ENCODE measurements around the gene LYPD4.

LYPD4 gene

DNA sequence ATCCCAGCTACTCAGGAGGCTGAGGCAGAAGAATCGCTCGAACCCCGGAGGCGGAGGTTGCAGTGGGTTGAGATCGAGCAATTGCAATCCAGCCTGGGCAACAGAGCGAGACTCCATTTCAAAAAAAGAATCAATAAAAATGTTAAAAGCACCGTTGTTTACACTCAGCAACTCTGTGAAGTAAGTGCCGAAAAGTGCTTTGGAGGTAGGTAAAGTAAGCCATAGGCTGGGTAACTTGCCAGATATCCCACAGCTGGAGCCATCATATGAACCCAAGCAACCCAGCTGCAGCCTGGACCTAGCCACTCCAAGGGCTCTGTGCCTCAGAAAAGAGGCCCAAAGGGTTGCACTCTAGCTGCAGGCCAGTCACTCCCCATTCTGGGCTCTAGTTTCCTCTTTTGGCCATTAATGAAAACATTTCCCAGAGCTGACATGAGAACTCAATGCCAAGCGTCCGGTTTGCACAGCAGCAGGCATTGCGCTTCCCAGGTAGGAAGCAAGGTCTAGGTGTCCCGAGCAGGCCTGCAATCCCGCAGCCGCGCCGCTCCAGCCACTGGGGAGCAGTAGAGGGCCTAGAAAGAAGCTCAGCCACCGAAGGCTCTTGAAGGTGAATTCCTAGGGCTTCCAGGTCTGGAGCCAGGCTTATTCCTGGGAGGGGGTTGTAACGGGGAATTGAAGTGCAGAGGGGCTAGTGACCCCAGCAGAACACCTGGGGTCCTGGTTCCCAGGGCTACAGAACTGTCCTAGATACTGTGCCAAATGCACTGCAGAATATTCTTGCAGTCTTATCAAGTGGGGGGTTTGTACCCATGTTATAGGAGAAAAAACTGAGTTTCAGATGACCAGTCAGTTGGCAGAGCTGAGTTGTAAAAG is 28.5 kb upstream of the LYPD4 start:
- FAIRE-seq: no peak

DNA sequence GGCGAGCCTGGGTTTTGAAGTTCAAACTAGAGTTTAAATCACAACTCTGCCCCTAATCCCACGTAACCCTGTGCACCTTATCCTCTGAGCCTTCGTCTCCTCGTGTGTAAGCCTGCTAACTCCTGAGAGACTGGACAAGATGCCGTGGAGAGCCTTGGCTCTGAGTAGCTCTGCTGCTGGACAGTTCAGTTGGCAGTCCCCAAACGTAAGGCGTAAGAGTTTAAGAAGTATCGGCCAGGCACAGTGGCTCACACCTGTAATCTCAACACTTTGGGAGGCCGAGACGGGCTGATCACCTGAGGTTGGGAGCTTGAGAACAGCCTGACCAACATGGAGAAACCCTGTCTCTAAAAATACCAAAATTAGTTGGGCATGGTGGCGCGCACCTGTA is 27.9 kb upstream of the LYPD4 start:
- FAIRE-seq: no peak

GRCh38 chr19:41871573-41872383 is 27.3 kb upstream of the LYPD4 start:
- no peak for FAIRE-seq

GRCh38 chr19:41870401-41870873 is 26.0 kb upstream of the LYPD4 start:
- no peak for FAIRE-seq

DNA sequence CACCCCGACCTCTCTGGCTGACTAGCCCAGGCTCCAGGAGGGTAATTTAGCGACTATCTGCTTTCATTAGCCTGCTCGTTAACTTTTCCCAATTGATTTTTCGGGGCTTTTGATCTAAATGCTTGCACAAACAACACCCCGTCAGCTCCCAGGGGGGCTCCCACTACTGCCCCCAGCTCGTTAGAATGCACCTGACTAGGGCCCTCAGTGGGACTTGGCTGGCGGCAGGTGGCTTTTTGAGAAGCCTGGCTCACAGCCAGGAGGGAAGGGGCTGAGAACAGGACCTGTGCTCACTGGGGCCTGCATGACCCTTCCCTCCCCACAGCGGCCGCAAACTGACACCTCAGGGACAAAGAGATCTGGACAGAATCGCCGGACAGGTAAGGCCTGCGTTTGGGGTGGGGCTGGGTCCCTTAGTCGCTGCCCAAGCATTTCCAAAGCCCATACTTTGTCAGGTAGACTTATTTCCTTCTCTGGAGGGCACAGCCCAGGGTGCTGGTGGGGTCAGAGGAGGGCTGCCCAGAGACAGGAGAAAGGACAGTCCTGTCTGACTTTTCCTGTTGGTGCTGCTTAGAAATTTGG is 25.0 kb upstream of the LYPD4 start:
- no peak for FAIRE-seq

DNA sequence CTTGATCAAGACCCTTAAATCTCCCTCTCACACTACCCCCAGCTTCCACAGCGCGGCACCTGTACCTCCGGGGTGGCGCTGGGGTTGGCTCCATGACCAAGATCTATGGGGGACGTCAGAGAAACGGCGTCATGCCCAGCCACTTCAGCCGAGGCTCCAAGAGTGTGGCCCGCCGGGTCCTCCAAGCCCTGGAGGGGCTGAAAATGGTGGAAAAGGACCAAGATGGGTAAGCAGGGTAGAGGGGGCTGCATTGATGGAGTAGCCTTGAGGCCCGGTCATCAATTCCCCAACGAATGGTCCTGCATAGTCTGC is 24.5 kb upstream of the LYPD4 start:
- no peak for FAIRE-seq

DNA sequence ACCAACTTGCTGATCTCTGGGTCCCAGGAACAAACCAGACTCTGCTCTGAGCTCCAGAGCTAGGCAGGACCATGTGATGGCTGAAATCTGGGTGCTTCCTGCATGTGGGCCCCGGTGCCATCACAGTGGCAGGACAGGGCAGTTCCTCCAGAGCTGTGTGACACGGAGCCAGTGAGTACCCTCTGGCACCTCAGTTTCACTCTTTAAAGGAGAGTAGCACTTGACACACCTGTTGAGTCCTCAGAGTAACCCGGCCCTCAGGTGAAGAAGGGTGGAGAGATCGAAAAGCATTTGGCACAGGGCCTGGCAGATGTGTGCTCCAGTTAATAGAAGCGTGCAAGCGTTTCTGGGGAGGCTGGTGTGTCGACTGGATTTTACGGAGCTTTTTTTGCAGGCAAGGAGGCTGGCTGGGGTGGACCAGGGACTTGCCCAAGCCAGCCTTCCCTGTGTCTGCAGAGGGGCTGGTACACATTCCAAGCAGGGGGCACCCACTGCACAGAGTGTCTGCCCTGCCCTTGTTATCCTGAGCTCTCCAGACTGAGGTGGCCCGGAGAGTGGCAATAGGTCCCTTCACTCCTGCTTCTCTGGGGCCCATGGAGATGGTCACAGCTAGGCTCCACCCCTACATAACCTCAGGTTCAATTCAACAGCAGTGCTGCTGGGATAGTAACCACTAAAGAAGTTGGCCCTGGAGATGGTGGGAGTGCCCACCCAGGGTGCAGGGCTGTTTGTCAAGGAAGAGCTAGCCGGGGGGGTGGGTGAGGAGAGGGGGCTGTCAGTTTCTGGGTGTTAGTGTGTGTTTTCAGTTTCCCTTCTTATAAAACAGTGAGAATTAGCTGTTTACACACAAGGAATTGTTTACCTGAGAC is 23.9 kb upstream of the LYPD4 start:
- no peak for FAIRE-seq

DNA sequence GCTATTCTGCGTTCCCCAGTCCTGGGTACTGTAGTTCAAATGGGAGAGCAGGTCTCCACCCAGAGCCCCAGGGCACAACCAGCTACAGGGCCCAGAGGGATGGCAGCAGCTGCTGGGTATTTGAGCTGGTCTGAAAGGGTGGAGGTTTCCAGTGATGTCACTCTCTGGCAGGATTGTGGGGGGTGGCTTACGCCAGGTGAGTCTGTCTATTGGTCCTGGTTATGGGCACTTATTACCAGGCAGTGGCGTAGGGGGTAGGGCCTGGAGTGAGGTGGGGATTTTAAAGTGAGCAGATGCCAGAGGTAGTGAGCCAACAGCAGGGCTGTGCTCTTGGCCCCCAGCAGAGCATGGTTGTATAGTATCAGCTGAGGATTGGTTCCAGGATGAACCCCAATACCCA is 21.8 kb upstream of the LYPD4 start:
- no peak for FAIRE-seq

- no peak for FAIRE-seq
These were observed 19.9 kb upstream of the LYPD4 start for GRCh38 chr19:41864374-41864773.

DNA sequence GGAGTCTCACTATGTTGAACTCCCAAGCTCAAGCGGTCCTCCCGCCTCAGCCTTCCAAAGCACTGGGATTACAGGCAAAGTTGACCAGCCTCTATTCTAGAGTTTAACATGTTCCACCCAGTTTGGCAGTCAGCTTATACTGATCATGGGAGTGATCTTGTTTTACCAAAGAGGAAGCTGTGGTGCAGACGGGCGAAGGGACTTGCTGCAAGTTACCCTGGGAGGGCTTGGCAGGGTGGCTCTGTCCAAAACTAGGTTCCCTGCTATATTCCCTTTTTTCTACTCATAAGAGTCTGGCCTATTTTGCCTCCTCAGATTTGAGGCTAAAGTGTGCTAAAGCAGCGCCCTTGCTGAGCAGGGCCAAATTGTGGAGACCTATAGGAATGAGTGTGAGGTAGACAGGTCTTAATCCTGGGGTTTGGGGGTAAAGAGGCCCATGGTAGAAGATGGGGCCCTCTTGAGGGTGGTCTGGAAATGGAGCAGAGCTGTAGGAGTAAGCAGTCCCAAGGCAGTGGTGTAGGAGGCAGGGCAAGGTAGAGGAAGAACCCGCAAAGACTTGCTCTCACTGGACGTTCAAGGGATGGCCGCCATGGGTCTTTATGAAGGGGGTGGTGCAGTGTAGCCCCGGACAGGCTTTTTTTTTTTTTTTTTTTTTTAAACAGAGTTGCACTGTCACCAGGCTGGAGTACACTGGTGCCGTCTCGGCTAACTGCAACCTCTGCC is 18.9 kb upstream of the LYPD4 start:
- FAIRE-seq: no peak

DNA sequence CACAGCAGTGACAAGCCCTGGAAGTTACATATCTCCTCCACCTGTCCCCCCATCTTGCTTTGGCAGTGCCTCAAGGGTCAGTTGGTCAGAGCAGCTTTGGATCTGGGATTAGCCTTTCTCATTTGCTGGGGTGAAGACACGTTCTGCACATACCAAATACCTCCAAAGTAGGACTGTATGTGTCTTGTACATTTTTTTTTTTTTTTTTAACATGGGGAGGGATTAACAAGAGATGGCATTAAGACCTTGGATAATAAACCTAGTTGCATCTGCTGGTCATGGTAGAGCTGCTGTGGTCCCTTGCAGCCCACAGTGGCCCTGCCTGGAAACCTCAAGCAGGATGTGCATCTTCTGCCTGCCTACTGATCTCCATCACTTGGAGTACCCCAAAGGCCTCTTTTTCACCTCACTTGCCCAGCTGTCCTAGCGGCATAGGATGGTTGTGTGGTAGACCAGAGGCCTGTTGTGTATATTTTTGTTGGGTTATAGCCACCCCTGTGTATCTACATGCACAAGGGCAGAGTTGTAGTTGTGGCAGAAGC is 18.0 kb upstream of the LYPD4 start:
- no peak for FAIRE-seq

GRCh38 chr19:41861846-41862245 is 17.4 kb upstream of the LYPD4 start:
- no peak for FAIRE-seq

DNA sequence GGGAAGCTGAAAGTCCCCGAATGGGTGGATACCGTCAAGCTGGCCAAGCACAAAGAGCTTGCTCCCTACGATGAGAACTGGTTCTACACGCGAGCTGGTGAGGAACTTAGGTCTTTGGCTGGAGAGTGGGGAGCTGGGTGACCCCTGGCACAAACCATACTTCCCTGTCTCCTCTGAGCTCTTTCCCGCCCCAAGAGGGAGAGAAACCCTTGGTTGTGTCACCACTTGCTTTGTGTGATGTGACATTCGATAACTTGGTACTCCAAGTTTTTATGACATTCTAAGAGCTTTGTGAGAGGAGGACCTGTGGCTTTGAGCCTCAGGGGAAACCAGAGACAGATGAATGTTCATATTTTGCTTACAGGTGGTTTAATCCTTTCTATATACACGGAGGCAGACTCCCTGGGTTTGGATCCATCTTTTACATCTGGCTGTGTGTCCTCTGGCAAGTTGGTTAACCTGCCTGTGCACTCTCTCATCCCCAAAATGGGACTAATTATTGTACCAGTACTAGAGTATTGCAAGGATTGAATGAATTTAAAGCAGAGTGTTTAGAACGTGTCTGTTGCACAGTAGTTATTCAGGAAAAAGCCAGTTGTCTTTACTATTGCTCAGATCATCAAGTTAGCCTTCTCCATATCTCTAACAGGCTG is 16.8 kb upstream of the LYPD4 start:
- FAIRE-seq: no peak

- FAIRE-seq: no peak
These were observed 16.1 kb upstream of the LYPD4 start for GRCh38 chr19:41860419-41861115.

GRCh38 chr19:41859618-41860418 is 15.3 kb upstream of the LYPD4 start, which contains the start of gene RPS19:
Gene RPS19, plus strand, starts transcription at chr19:41860255. Its CDS starts 520 bp downstream, at chr19:41860775.
- peak; percentile 99 for FAIRE-seq

- no peak for FAIRE-seq
These were observed 14.7 kb upstream of the LYPD4 start for GRCh38 chr19:41859213-41859617.

GRCh38 chr19:41853768-41854167 is 9.3 kb upstream of the LYPD4 start:
- no peak for FAIRE-seq

- no peak for FAIRE-seq
These were observed 8.9 kb upstream of the LYPD4 start for GRCh38 chr19:41853344-41853743.

DNA sequence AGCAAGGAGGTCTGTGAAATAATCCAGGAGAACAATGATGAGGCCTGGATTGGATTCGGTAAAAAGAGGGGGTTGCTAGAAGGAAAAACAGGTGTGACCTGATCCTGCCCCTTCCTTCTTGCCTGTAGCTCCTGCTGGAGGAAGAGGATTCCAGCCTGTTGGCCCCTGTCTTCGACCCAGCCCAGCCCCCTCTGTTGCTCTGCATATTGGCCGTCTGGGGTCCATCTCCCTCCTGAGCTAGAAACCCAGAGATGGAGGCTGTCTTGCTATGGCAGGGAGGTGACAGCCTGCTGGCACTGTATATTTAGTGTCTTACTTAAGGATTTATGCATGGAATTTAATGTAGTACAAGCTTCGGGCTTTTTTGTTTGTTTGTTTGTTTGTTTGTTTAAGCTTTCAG is 7.0 kb upstream of the LYPD4 start:
- no peak for FAIRE-seq

DNA sequence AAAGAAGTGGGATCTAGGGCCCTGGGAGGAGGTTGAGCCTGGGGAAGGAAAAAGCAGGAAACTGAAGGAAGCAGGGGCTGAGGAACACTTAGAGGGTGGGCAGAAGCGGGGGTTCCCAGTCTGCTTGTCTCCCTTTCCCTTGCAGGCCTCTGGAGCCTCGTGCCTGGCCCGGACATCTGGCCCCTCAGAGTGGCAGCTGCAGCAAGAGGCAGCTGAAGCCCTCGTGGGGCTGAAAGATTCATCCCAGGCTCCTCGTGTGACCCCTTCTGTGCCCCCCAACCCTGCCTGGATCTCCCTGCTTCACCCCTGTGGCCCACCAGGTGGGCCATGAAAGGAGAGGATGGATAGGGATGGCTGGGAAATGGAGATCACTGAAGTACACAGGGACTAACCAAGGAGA is 5.9 kb upstream of the LYPD4 start:
- FAIRE-seq: no peak
